CD4-positive, alpha-beta T cell (primary cell): ENCODE measurements around the gene HIVEP3. TPM values are rescaled to one million over a fixed set of nuclear protein-coding genes. Genes with fewer than 3 reads are reported as not detected.

Experiments used
- ATAC-seq: fragments of 200-7000 bp; cut with Tn5 transposase; one replicate; pipeline ENCODE4 v1.10.0; 2022; ENCODE audit warnings: mild to moderate bottlenecking; ENCODE audit not compliant: poor library complexity
- CTCF ChIA-PET: fragments of 350-600 bp; sonication (Branson Sonifier 250); formaldehyde crosslinking; loops from one replicate; lab custom pipeline; 2021; ENCODE audit warnings: antibody characterized with exemption, inconsistent platforms; lab: Charles Lee
- POLR2A ChIA-PET: fragments of 350-600 bp; sonication (Branson Sonifier 250); formaldehyde crosslinking; loops from one replicate; lab custom pipeline; 2021; ENCODE audit warnings: antibody characterized with exemption, inconsistent platforms; lab: Charles Lee
- DNase-seq, 14 experiments: peaks; one replicate each; pipeline ENCODE4 v3.0.0-alpha.2; 2013 to 2020; ENCODE audit warnings: mixed read lengths in 2 of 14
- H3K27ac ChIP-seq, 2 donors: one replicate each; pipeline versions ENCODE4 v1.5.1 to v1.7.0; 2013; ENCODE audit warnings: low read length in 2 of 2, low read depth in 1 of 2, mild to moderate bottlenecking in 1 of 2
- H3K27me3 ChIP-seq, 2 experiments: 1 replicate in 1 of 2; 2 replicates in 1 of 2; pipeline versions ENCODE4 v1.6.1 to v1.7.0; 2013; ENCODE audit warnings: low read length in 2 of 2, control low read depth in 1 of 2, mild to moderate bottlenecking in 1 of 2, moderate library complexity in 1 of 2; ENCODE audit not compliant: insufficient read depth in 2 of 2, control insufficient read depth in 1 of 2
- H3K36me3 ChIP-seq: one replicate; pipeline ENCODE4 v1.6.1; 2013; ENCODE audit warnings: low read length, control low read depth; ENCODE audit not compliant: insufficient read depth
- H3K4me1 ChIP-seq: one replicate; pipeline ENCODE4 v1.6.1; 2013; ENCODE audit warnings: low read length, control low read depth; ENCODE audit not compliant: insufficient read depth
- H3K4me3 ChIP-seq: one replicate; pipeline ENCODE4 v1.5.1; 2013; ENCODE audit warnings: mild to moderate bottlenecking, low read length, moderate library complexity
- H3K9me3 ChIP-seq, 2 experiments: 1 replicate in 1 of 2; 2 replicates in 1 of 2; pipeline versions ENCODE4 v1.6.1 to v1.7.0; 2013; ENCODE audit warnings: low read length in 2 of 2, mild to moderate bottlenecking in 2 of 2, control low read depth in 1 of 2, moderate library complexity in 1 of 2; ENCODE audit not compliant: control insufficient read depth in 1 of 2, insufficient read depth in 1 of 2
- H3K27ac Mint-ChIP-seq: one replicate; pipeline ENCODE4 v1.8.0; 2020; ENCODE audit warnings: mixed read lengths
- H3K27me3 Mint-ChIP-seq: one replicate; pipeline ENCODE4 v1.8.0; 2021; ENCODE audit warnings: mixed read lengths
- H3K36me3 Mint-ChIP-seq: one replicate; pipeline ENCODE4 v1.8.0; 2021; ENCODE audit warnings: low read depth, mixed read lengths
- H3K4me1 Mint-ChIP-seq: one replicate; pipeline ENCODE4 v1.8.0; 2021; ENCODE audit warnings: low read depth, mixed read lengths
- H3K4me3 Mint-ChIP-seq: one replicate; pipeline ENCODE4 v1.8.0; 2020; ENCODE audit warnings: mild to moderate bottlenecking, mixed read lengths
- H3K9me3 Mint-ChIP-seq: one replicate; pipeline ENCODE4 v1.8.0; 2020; ENCODE audit warnings: mixed read lengths
- CTCF ChIP-seq: fragments of 200-600 bp; IDR thresholded peaks from one replicate; pipeline ENCODE4 v1.8.0; 2022; ENCODE audit warnings: antibody characterized with exemption, mild to moderate bottlenecking
- intact Hi-C, 2 experiments: fragments of 100-400 bp; cut with DNase I in 1 of 2; cut with micrococcal nuclease in 1 of 2; formaldehyde crosslinking; loops; one replicate each; pipeline versions ENCODE4 v1.15.1 to v1.9.0; 2023 to 2025; cut with DNase I, micrococcal nuclease
- total RNA-seq, 174 experiments: library from RNA in 2 of 174; stranded (reverse) in 2 of 174; gene quantifications; one replicate each; pipeline ENCODE4 v1.2.3 and lab custom pipeline; 2021 to 2026

HIVEP3 gene
- total RNA-seq, 2 experiments from 2014 or later = 5.1 to 5.4 TPM

DNA sequence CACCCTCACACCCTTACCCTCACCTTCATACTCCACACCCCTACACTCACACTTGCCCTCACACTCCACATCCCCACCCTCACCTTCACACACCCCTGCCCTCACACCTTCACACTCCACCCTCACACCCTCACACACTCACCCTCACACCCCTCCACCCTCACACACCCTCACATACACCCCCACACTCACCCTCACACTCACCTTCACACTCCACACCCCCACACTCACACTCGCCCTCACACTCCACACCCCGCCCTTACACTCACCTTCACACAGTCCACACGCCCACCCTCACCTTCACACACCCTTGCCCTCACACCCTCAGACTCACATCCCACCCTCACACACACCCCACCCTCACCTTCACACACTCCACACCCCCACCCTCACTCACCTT, 390.6 kb downstream of the HIVEP3 start:
- H3K36me3 ChIP-seq = peaks cover 12% of the 10 kb centered on the region
- H3K4me3 Mint-ChIP-seq = no peak overlapping the region
- H3K9me3 ChIP-seq = peaks cover 0 to 4% of the 10 kb centered on the region in 2 experiments
- H3K4me1 Mint-ChIP-seq = no peaks in the 10 kb centered on the region
- no peak overlapping the region for H3K4me3 ChIP-seq
- no peak for ATAC-seq
- intact Hi-C loops = no loop called here
- no peaks in the 10 kb centered on the region for H3K9me3 Mint-ChIP-seq
- CTCF ChIA-PET = no interaction called here
- POLR2A ChIA-PET = no interaction called here
- H3K36me3 Mint-ChIP-seq = no peaks in the 10 kb centered on the region
- no peaks in the 10 kb centered on the region for H3K27me3 Mint-ChIP-seq
- H3K27ac Mint-ChIP-seq = no peak overlapping the region
- no peak for TF ChIP-seq CTCF
- DNase-seq = no peak
- no peaks in the 10 kb centered on the region for H3K4me1 ChIP-seq
- H3K27ac ChIP-seq = no peak overlapping the region
- no peaks in the 10 kb centered on the region for H3K27me3 ChIP-seq

DNA sequence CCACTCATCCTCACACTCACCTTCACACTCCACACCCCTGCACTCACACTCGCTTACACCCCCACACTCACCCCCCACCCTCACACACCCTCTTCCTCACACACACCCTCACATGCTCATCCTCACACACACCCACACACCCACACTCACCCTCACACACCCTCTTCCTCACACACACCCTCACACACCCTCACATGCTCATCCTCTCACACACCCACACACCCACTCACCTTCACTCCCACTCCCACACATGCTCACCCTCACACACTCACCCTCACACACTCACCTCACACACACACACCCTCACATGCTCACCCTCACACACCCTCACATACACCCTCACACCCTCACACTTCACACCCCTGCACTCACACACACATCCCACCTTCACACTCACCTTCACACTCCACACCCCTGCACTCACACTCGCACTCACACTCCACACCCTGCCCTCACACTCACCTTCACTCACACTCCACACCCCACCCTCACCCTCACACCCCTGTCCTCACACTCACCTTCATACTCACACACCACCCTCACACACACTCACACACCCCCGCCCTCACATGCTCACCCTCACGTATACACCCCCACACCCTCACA, 391.7 kb downstream of the HIVEP3 start:
- intact Hi-C loops = no loop called here
- H3K9me3 Mint-ChIP-seq = no peaks in the 10 kb centered on the region
- CTCF ChIA-PET = no interaction called here

GRCh38 chr1:41525891-41526587, 392.7 kb downstream of the HIVEP3 start:
- Histone ChIP-seq H3K27ac (no peak overlapping the region), H3K36me3 (peaks cover 12% of the 10 kb centered on the region), H3K9me3 (peaks cover 0 to 4% of the 10 kb centered on the region in 2 experiments), H3K4me1 (no peaks in the 10 kb centered on the region), H3K4me3 (no peak overlapping the region), H3K27me3 (no peaks in the 10 kb centered on the region)
- ChIA-PET CTCF (no interaction called here), POLR2A (no interaction called here)
- Mint-ChIP-seq H3K27me3 (no peaks in the 10 kb centered on the region), H3K9me3 (no peaks in the 10 kb centered on the region), H3K4me1 (no peaks in the 10 kb centered on the region), H3K36me3 (no peaks in the 10 kb centered on the region), H3K27ac (no peak overlapping the region), H3K4me3 (no peak overlapping the region)
- ATAC-seq = no peak
- no peak for TF ChIP-seq CTCF
- intact Hi-C loops = no loop called here
- no peak for DNase-seq

More for the DNA sequence above, 391.7 kb downstream of the HIVEP3 start:
- peaks cover 12% of the 10 kb centered on the region for H3K36me3 ChIP-seq
- Mint-ChIP-seq H3K4me3 (no peak overlapping the region), H3K27ac (no peak overlapping the region), H3K4me1 (no peaks in the 10 kb centered on the region), H3K36me3 (no peaks in the 10 kb centered on the region), H3K27me3 (no peaks in the 10 kb centered on the region)
- no peak overlapping the region for H3K27ac ChIP-seq
- DNase-seq = no peak
- peaks cover 0 to 4% of the 10 kb centered on the region in 2 experiments for H3K9me3 ChIP-seq
- TF ChIP-seq CTCF = no peak
- H3K4me3 ChIP-seq = no peak overlapping the region
- POLR2A ChIA-PET = no interaction called here
- H3K4me1 ChIP-seq = no peaks in the 10 kb centered on the region
- no peak for ATAC-seq
- H3K27me3 ChIP-seq = no peaks in the 10 kb centered on the region
